GM19240 (cell line): Measurements from ENCODE around the gene ACOT7.

Experiments used
- DNase-seq: peaks from one replicate; pipeline ENCODE4 v3.0.0; 2011; ENCODE audit warnings: low spot score; ENCODE audit not compliant: insufficient read length

Gene ACOT7

GRCh38 chr1:6360517-6361070, 33.0 kb downstream of the ACOT7 start:
- DNase-seq = no peak

GRCh38 chr1:6360117-6360496, 33.5 kb downstream of the ACOT7 start:
- no peak for DNase-seq

GRCh38 chr1:6359216-6360116, 34.1 kb downstream of the ACOT7 start:
- peak; percentile 75 for DNase-seq

- DNase-seq = no peak
Measured at GRCh38 chr1:6358757-6359201, 34.8 kb downstream of the ACOT7 start.

GRCh38 chr1:6358144-6358624, 35.4 kb downstream of the ACOT7 start:
- DNase-seq = no peak

GRCh38 chr1:6357243-6357936, 36.2 kb downstream of the ACOT7 start:
- no peak for DNase-seq

GRCh38 chr1:6355621-6356020, 37.9 kb downstream of the ACOT7 start:
- DNase-seq = no peak

- DNase-seq = no peak
Measured at GRCh38 chr1:6354659-6355317, 38.8 kb downstream of the ACOT7 start.

- DNase-seq = no peak
Measured at GRCh38 chr1:6353955-6354658, 39.5 kb downstream of the ACOT7 start.

GRCh38 chr1:6353619-6353954, 40.0 kb downstream of the ACOT7 start:
- no peak for DNase-seq

- DNase-seq = no peak
Measured at GRCh38 chr1:6352138-6352563, 41.4 kb downstream of the ACOT7 start.

- DNase-seq = no peak
Measured at GRCh38 chr1:6351480-6352137, 42.0 kb downstream of the ACOT7 start.

- no peak for DNase-seq
Measured at GRCh38 chr1:6350416-6351088, 43.0 kb downstream of the ACOT7 start.

GRCh38 chr1:6349254-6349943, 44.2 kb downstream of the ACOT7 start:
- DNase-seq = no peak

- DNase-seq = no peak
Measured at GRCh38 chr1:6348511-6349191, 44.9 kb downstream of the ACOT7 start.

GRCh38 chr1:6347641-6348487, 45.7 kb downstream of the ACOT7 start:
- DNase-seq = peak; percentile 61

- DNase-seq = no peak
Measured at GRCh38 chr1:6345460-6345859, 48.1 kb downstream of the ACOT7 start.

- DNase-seq = no peak
Measured at GRCh38 chr1:6345009-6345408, 48.6 kb downstream of the ACOT7 start.
